HCT116 (cell line): ENCODE data around the gene PURA. TPM values are rescaled to one million over a fixed set of nuclear protein-coding genes. Genes with fewer than 3 reads are reported as not detected.

Source experiments
- ATAC-seq: fragments of 200-7000 bp; cut with Tn5 transposase; 2 replicates; pipeline ENCODE4 v1.9.1; 2020; ENCODE audit warnings: mild to moderate bottlenecking, moderate library complexity
- BruUV-seq: library from RNA; stranded (reverse); fragments of 400-500 nt; replicated peaks from 2 replicates; lab custom pipeline; 2021; lab: Mats Ljungman, UMichigan
- CTCF ChIA-PET: fragments of 300-600 bp; sonication (Branson Sonifier 250); formaldehyde crosslinking; loops from one replicate; lab custom pipeline; 2021; ENCODE audit warnings: antibody characterized with exemption; lab: Charles Lee
- POLR2A ChIA-PET: fragments of 300-600, 350-600 bp; sonication (Branson Sonifier 250); formaldehyde crosslinking; loops from one replicate; lab custom pipeline; 2021; ENCODE audit warnings: antibody characterized with exemption; lab: Charles Lee
- RAD21 ChIA-PET, 2 experiments: fragments of 300-600 bp; sonication (Branson Sonifier 250); formaldehyde crosslinking; loops; one replicate each; lab custom pipeline; 2023; ENCODE audit warnings: low total read pairs in 2 of 2; ENCODE audit not compliant: uncharacterized antibody in 2 of 2, unreplicated experiment in 2 of 2, low non-redundant PET in 1 of 2; lab: Charles Lee
- DNase-seq: peaks from one replicate; pipeline ENCODE4 v3.0.0-alpha.2; 2010; ENCODE audit warnings: low read depth, low spot score
- H2AFZ ChIP-seq: fragments of 200-600 bp; shearing (Covaris generic), sonication (generic); 2 replicates; pipeline ENCODE4 v1.6.1; 2017; ENCODE audit warnings: low read depth, mixed run types, mixed read lengths, antibody characterized with exemption, low read length; ENCODE audit not compliant: poor library complexity, severe bottlenecking
- H3K27ac ChIP-seq: 2 replicates; pipeline ENCODE4 v1.5.1; 2012; ENCODE audit warnings: low read depth, low read length
- H3K27me3 ChIP-seq: fragments of 200-600 bp; sonication (generic); 2 replicates; pipeline ENCODE4 v1.6.1; 2016; ENCODE audit warnings: mixed run types, low read length, mixed read lengths; ENCODE audit not compliant: insufficient read depth
- H3K36me3 ChIP-seq, 2 experiments: fragments of 200-500 bp in 1 of 2; fragments of 200-600 bp in 1 of 2; sonication (Bioruptor generic) in 1 of 2; sonication (generic) in 1 of 2; 2 replicates each; pipeline versions ENCODE4 v1.5.1 to v1.6.1; 2014 to 2016; ENCODE audit warnings: low read length in 2 of 2, inconsistent platforms in 1 of 2, mixed read lengths in 1 of 2, mixed run types in 1 of 2; ENCODE audit not compliant: insufficient read depth in 2 of 2, control insufficient read depth in 1 of 2
- H3K4me1 ChIP-seq, 2 experiments: fragments of 200-600 bp in 1 of 2; sonication (generic) in 1 of 2; 2 replicates each; pipeline versions ENCODE4 v1.5.1 to v1.6.1; 2012 to 2017; ENCODE audit warnings: low read length in 2 of 2, inconsistent platforms in 1 of 2, mild to moderate bottlenecking in 1 of 2, mixed read lengths in 1 of 2, mixed run types in 1 of 2, moderate library complexity in 1 of 2; ENCODE audit not compliant: insufficient read depth in 2 of 2, control insufficient read depth in 1 of 2
- H3K4me2 ChIP-seq: fragments of 200-600 bp; sonication (generic); 2 replicates; pipeline ENCODE4 v1.6.1; 2017; ENCODE audit warnings: mixed run types, low read length, mixed read lengths
- H3K4me3 ChIP-seq, 2 experiments: fragments of 200-600 bp in 1 of 2; sonication (generic) in 1 of 2; replicated peaks in 1 of 2; 2 replicates each; pipeline ENCODE4 v1.5.1; 2011 to 2016; ENCODE audit warnings: low read length in 2 of 2, control low read depth in 1 of 2, low read depth in 1 of 2, mild to moderate bottlenecking in 1 of 2, mixed read lengths in 1 of 2, mixed run types in 1 of 2
- H3K79me2 ChIP-seq: fragments of 200-600 bp; sonication (generic); 2 replicates; pipeline ENCODE4 v1.6.1; 2017; ENCODE audit warnings: mild to moderate bottlenecking, mixed run types, low read length, moderate library complexity, mixed read lengths; ENCODE audit not compliant: insufficient read depth
- H3K9ac ChIP-seq: fragments of 200-600 bp; sonication (generic); 2 replicates; pipeline ENCODE4 v1.6.1; 2016; ENCODE audit warnings: low read length, mixed read lengths
- H3K9me2 ChIP-seq: fragments of 200-600 bp; sonication (generic), shearing (Covaris generic); 2 replicates; pipeline ENCODE4 v1.6.1; 2017; ENCODE audit warnings: mixed run types, mild to moderate bottlenecking, moderate library complexity; ENCODE audit not compliant: insufficient read depth
- H3K9me3 ChIP-seq, 2 experiments: fragments of 200-500 bp in 1 of 2; fragments of 200-600 bp in 1 of 2; sonication (Bioruptor generic) in 1 of 2; sonication (generic) in 1 of 2; 2 replicates each; pipeline ENCODE4 v1.6.1; 2014 to 2017; ENCODE audit warnings: low read length in 2 of 2, mixed read lengths in 2 of 2, inconsistent platforms in 1 of 2, low read depth in 1 of 2, mild to moderate bottlenecking in 1 of 2, mixed run types in 1 of 2, moderate library complexity in 1 of 2; ENCODE audit not compliant: control insufficient read depth in 1 of 2, insufficient read depth in 1 of 2
- H4K20me1 ChIP-seq: fragments of 200-600 bp; sonication (generic), shearing (Covaris generic); 2 replicates; pipeline ENCODE4 v1.6.1; 2017; ENCODE audit warnings: mixed run types, mild to moderate bottlenecking, moderate library complexity; ENCODE audit not compliant: insufficient read depth
- CEBPB ChIP-seq: IDR thresholded peaks from 2 replicates; pipeline ENCODE4 v1.6.1; 2012; ENCODE audit warnings: low read depth
- EGR1 ChIP-seq: IDR thresholded peaks from 2 replicates; pipeline ENCODE4 v1.6.1; 2012; ENCODE audit warnings: low read depth
- ELF1 ChIP-seq: IDR thresholded peaks from 2 replicates; pipeline ENCODE4 v1.6.1; 2012; ENCODE audit warnings: low read depth, borderline replicate concordance
- EZH2phosphoT487 ChIP-seq: fragments of 200-600 bp; IDR thresholded peaks from 2 replicates; pipeline ENCODE4 v1.6.1; 2018; ENCODE audit warnings: antibody characterized with exemption, borderline replicate concordance
- JUND ChIP-seq: IDR thresholded peaks from 2 replicates; pipeline ENCODE4 v1.6.1; 2012
- POLR2AphosphoS5 ChIP-seq: IDR thresholded peaks from 2 replicates; pipeline ENCODE4 v1.6.1; 2011; ENCODE audit warnings: mild to moderate bottlenecking, low read depth, low read length, moderate library complexity
- RAD21 ChIP-seq: IDR thresholded peaks from 2 replicates; pipeline ENCODE4 v1.6.1; 2012; ENCODE audit warnings: low read depth, mild to moderate bottlenecking
- SIN3A ChIP-seq: IDR thresholded peaks from 2 replicates; pipeline ENCODE4 v1.6.1; 2012; ENCODE audit warnings: low read depth
- SP1 ChIP-seq: IDR thresholded peaks from 2 replicates; pipeline ENCODE4 v1.6.1; 2012; ENCODE audit warnings: low read depth
- SRF ChIP-seq: IDR thresholded peaks from 2 replicates; pipeline ENCODE4 v1.6.1; 2012; ENCODE audit warnings: low read depth
- ZFX ChIP-seq: fragments of 450-650 bp; IDR thresholded peaks from 2 replicates; pipeline ENCODE4 v1.6.1; 2017
- intact Hi-C: fragments of 100-400 bp; cut with micrococcal nuclease; formaldehyde crosslinking; loops from 2 replicates; pipeline ENCODE4 v1.10.0; 2022
- total RNA-seq: library from RNA; stranded (reverse); gene quantifications from one replicate; pipeline ENCODE4 v1.2.1, GENCODE V29; 2021; ENCODE audit not compliant: unreplicated experiment
- TF ChIP-seq, protein P1 (sequence below): IDR thresholded peaks from 2 replicates; pipeline ENCODE4 v1.6.1; 2012

Gene PURA
- total RNA-seq, 1 experiment from 2014 or later: 15.2 TPM

DNA sequence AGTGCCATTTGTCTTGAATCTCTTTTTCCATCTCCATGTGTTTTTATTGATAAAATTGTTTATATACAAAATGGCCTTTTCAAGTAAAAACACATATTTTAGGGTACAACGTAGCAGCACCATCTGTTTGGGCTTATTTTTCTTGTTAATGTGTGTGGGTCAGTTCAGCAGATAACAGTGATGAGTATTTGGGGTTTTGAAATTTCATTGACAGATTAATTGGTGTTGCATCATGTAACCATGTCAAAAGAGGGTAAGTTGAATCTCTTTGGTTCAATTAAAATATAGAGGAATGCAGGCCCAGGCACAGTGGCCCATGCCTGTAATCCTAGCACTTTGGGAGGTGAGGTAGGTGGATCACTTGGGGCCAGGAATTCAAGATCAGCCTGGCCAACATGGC is 20.0 kb upstream of the PURA start:
- Histone ChIP-seq H3K9ac (no peak overlapping the region), H3K36me3 (no peaks in the 10 kb centered on the region), H3K4me2 (no peak overlapping the region), H2AFZ (no peak overlapping the region), H3K9me3 (peaks cover 0 to 13% of the 10 kb centered on the region in 2 experiments; a peak in 1 of 4 replicates), H4K20me1 (no peaks in the 10 kb centered on the region), H3K4me3 (no peak overlapping the region), H3K9me2 (no peaks in the 10 kb centered on the region), H3K79me2 (no peaks in the 10 kb centered on the region), H3K27ac (no peak overlapping the region), H3K27me3 (no peaks in the 10 kb centered on the region), H3K4me1 (no peaks in the 10 kb centered on the region)
- POLR2A ChIA-PET: no interaction called here
- BruUV-seq: no TSS peak
- no peak for DNase-seq
- CTCF ChIA-PET: no interaction called here
- intact Hi-C loops: no loop called here
- no peak for ATAC-seq
- no peak for TF ChIP-seq CEBPB
- RAD21 ChIA-PET: no interaction called here

DNA sequence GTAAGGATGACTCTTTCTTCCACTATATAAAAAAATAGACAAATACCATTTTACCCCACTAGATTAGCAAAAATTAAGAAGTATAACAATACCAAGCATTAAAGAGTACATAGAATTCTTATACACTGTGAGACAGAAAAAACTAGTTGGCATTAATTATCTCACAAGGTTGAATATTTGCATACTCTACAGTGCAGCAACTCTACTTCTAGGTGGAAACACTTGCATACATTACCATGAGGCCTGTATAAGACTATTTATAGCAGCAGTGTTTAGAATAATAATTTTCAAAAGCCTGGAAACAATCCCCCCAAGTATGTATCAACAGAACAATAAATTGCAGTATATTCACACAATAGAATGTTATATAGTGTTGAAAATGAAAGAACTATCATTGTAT is 19.0 kb upstream of the PURA start:
- Histone ChIP-seq H3K9ac (no peak overlapping the region), H3K36me3 (no peaks in the 10 kb centered on the region), H3K4me2 (no peak overlapping the region), H2AFZ (no peak overlapping the region), H3K27me3 (no peaks in the 10 kb centered on the region), H3K79me2 (no peaks in the 10 kb centered on the region), H3K4me3 (no peak overlapping the region), H3K9me2 (no peaks in the 10 kb centered on the region), H3K27ac (no peak overlapping the region), H3K4me1 (no peaks in the 10 kb centered on the region), H4K20me1 (no peaks in the 10 kb centered on the region), H3K9me3 (peaks cover 0 to 9% of the 10 kb centered on the region in 2 experiments; a peak in 1 of 4 replicates)
- intact Hi-C loops: no loop called here
- TF ChIP-seq SRF (no peak), JUND (no peak), RAD21 (no peak), SIN3A (no peak), ELF1 (no peak), ZFX (no peak), SP1 (no peak), POLR2AphosphoS5 (no peak), EGR1 (no peak), EZH2phosphoT487 (no peak)
- TF ChIP-seq, protein P1, sequence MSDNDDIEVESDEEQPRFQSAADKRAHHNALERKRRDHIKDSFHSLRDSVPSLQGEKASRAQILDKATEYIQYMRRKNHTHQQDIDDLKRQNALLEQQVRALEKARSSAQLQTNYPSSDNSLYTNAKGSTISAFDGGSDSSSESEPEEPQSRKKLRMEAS: no peak
- ChIA-PET RAD21 (no interaction called here), CTCF (no interaction called here), POLR2A (no interaction called here)
- BruUV-seq: no TSS peak
- ATAC-seq (no peak), DNase-seq (no peak)
